HepG2 (cell line): ENCODE results near the gene FASLG. TPM values are rescaled to one million over a fixed set of nuclear protein-coding genes. Genes with fewer than 3 reads are reported as not detected.
A peak's percentile ranks its signal among the peaks of the same experiment; 100 is the strongest.

Experiments used
- ATAC-seq: fragments of 200-7000 bp; cut with Tn5 transposase; 3 replicates; pipeline ENCODE4 v1.9.1; 2020; ENCODE audit warnings: mild to moderate bottlenecking, moderate library complexity
- BruUV-seq: library from RNA; stranded (reverse); fragments of 400-500 nt; replicated peaks from 2 replicates; lab custom pipeline; 2021; lab: Mats Ljungman, UMichigan
- CTCF ChIA-PET: fragments of 300-600 bp; formaldehyde crosslinking; extraction: SDS; loops from one replicate; lab custom pipeline; 2021; ENCODE audit warnings: low total read pairs, inconsistent platforms, low intra/inter-chr PET ratio; lab: Yijun Ruan, JAX
- POLR2A ChIA-PET: fragments of 350-600 bp; sonication (Branson Sonifier 250); formaldehyde crosslinking; loops from one replicate; lab custom pipeline; 2020; ENCODE audit warnings: antibody characterized with exemption, inconsistent platforms; lab: Yijun Ruan, JAX
- DNase-seq: peaks from one replicate; pipeline ENCODE4 v3.0.0-alpha.2; 2015; ENCODE audit warnings: low spot score
- FAIRE-seq: peaks from 3 replicates; lab custom pipeline; 2011; peaks lifted over from hg19 to GRCh38; lab: Jason Lieb, UNC
- H2AFZ ChIP-seq: one replicate; pipeline ENCODE4 v1.6.1; 2011; ENCODE audit warnings: low read length, inconsistent platforms
- H3K27ac ChIP-seq: fragments of 300-600 bp; 3 replicates; pipeline ENCODE4 v1.8.0; 2011; ENCODE audit warnings: mixed run types, mild to moderate bottlenecking, mixed read lengths, low read length, inconsistent platforms; ENCODE audit not compliant: insufficient read depth; ENCODE audit errors: extremely low read length
- H3K27me3 ChIP-seq, 2 experiments: fragments of 200-600 bp in 1 of 2; 2 replicates in 1 of 2; 3 replicates in 1 of 2; pipeline versions ENCODE4 v1.6.0 to v1.8.0; 2011; ENCODE audit warnings: low read length in 2 of 2, mild to moderate bottlenecking in 2 of 2, moderate library complexity in 2 of 2, inconsistent platforms in 1 of 2; ENCODE audit not compliant: insufficient read depth in 2 of 2, control insufficient read depth in 1 of 2
- H3K36me3 ChIP-seq, 2 experiments: fragments of 200-600 bp in 1 of 2; replicated peaks in 1 of 2; 2 replicates in 1 of 2; 3 replicates in 1 of 2; pipeline versions ENCODE4 v1.5.1 to v1.8.0; 2011; ENCODE audit warnings: low read length in 2 of 2, inconsistent platforms in 1 of 2; ENCODE audit not compliant: insufficient read depth in 2 of 2, control insufficient read depth in 1 of 2
- H3K4me1 ChIP-seq: 2 replicates; pipeline ENCODE4 v1.5.1; 2012; ENCODE audit warnings: low read length, inconsistent platforms; ENCODE audit not compliant: insufficient read depth
- H3K4me2 ChIP-seq: 2 replicates; pipeline ENCODE4 v1.6.0; 2011; ENCODE audit warnings: low read depth, low read length, inconsistent platforms
- H3K4me3 ChIP-seq, 3 experiments: fragments of 200-600 bp in 1 of 3; sonication (generic), shearing (Covaris generic) in 1 of 3; replicated peaks in 1 of 3; 2 replicates each; pipeline ENCODE4 v1.5.1; 2011 to 2016; ENCODE audit warnings: low read length in 3 of 3, inconsistent platforms in 2 of 3, low read depth in 2 of 3, mild to moderate bottlenecking in 2 of 3, control low read depth in 1 of 3, mixed read lengths in 1 of 3; ENCODE audit not compliant: insufficient read depth in 1 of 3
- H3K79me2 ChIP-seq: one replicate; pipeline ENCODE4 v1.6.1; 2011; ENCODE audit warnings: low read length, inconsistent platforms; ENCODE audit not compliant: insufficient read depth
- H3K9ac ChIP-seq: 2 replicates; pipeline ENCODE4 v1.6.0; 2011; ENCODE audit warnings: mild to moderate bottlenecking, low read depth, low read length, inconsistent platforms; ENCODE audit not compliant: insufficient read depth
- H3K9me3 ChIP-seq: 2 replicates; pipeline ENCODE4 v1.5.1; 2012; ENCODE audit warnings: mild to moderate bottlenecking, low read length
- H4K20me1 ChIP-seq: 2 replicates; pipeline ENCODE4 v1.6.0; 2011; ENCODE audit warnings: inconsistent platforms, mild to moderate bottlenecking, low read length, moderate library complexity; ENCODE audit not compliant: insufficient read depth
- BCL3 ChIP-seq: sonication (generic); formaldehyde crosslinking; IDR thresholded peaks from 2 replicates; pipeline ENCODE4 v1.5.1; 2020; ENCODE audit warnings: mild to moderate bottlenecking, missing genetic modification reagents, moderate library complexity
- BCLAF1 ChIP-seq: fragments of 450-650 bp; IDR thresholded peaks from 2 replicates; pipeline ENCODE4 v1.6.1; 2017; ENCODE audit warnings: mild to moderate bottlenecking
- DPF2 ChIP-seq: sonication (generic); formaldehyde crosslinking; IDR thresholded peaks from 2 replicates; pipeline ENCODE4 v1.4.0; 2020; ENCODE audit warnings: mild to moderate bottlenecking, low read depth, missing genetic modification reagents, borderline replicate concordance
- PRDM10 ChIP-seq: sonication (generic); formaldehyde crosslinking; IDR thresholded peaks from 2 replicates; pipeline ENCODE4 v1.4.0; 2020; ENCODE audit warnings: low read depth, missing genetic modification reagents
- RBM22 ChIP-seq: fragments of 200-400 bp; formaldehyde crosslinking; optimal IDR thresholded peaks from 2 replicates; pipeline ENCODE3; 2017; ENCODE audit warnings: mild to moderate bottlenecking, low read length, moderate library complexity
- TBX3 ChIP-seq: fragments of 450-650 bp; IDR thresholded peaks from 2 replicates; pipeline ENCODE4 v1.6.1; 2017; ENCODE audit warnings: antibody characterized with exemption, mild to moderate bottlenecking, inconsistent platforms, borderline replicate concordance
- ZNF724P ChIP-seq: sonication (generic); formaldehyde crosslinking; IDR thresholded peaks from 2 replicates; pipeline ENCODE4 v1.8.0; 2022; ENCODE audit warnings: missing genetic modification reagents, borderline replicate concordance
- WGBS: methylation state at CpG from one replicate; pipeline ENCODE4 v1.1.6; 2017; ENCODE audit warnings: low lambda C conversion rate; 5-methylcytosine and 5-hydroxymethylcytosine counted together
- in situ Hi-C: cut with HindIII; loops from 2 replicates; pipeline ENCODE4 v1.10.0; 2017; ENCODE audit warnings: low pct_unique_long_range_greater_than_20kb; ENCODE audit not compliant: extremely low pct_ligation_motif_present
- intact Hi-C: fragments of 100-400 bp; cut with micrococcal nuclease; formaldehyde crosslinking; loops from one replicate; pipeline ENCODE4 v1.10.0; 2022; ENCODE audit not compliant: unreplicated experiment
- polyA plus RNA-seq, 8 experiments: library from polyadenylated mRNA; depleted of rRNA in 3 of 8; stranded (reverse) in 7 of 8; unstranded in 1 of 8; fragments of >200 nt; fragmentation: Illumina TruSeq in 4 of 8; extraction: Trizol in 4 of 8; gene quantifications; 2 replicates each; pipeline versions ENCODE4 v1.2.1 to v1.2.3, GENCODE V29; 2011 to 2016; ENCODE audit warnings: low read depth in 4 of 8, missing spikeins in 1 of 8, mixed read lengths in 1 of 8; ENCODE audit not compliant: insufficient read depth in 1 of 8
- total RNA-seq, 5 experiments: library from RNA; depleted of rRNA; stranded (reverse); fragments of >200 nt; fragmentation: Illumina TruSeq; extraction: Trizol; gene quantifications; 2 replicates each; pipeline ENCODE4 v1.2.3, GENCODE V29; 2016; ENCODE audit warnings: low read depth in 1 of 5

FASLG gene
- total and polyA plus RNA-seq, 2 of the 13 experiments (the other 11 are each of a cell fraction or from before 2014, with no cell fraction given): 0.08 TPM; not detected in 1

- no peak for ATAC-seq
- CTCF ChIA-PET: no interaction called here
- intact Hi-C loops: no loop called here
- no peak for DNase-seq
- Histone ChIP-seq H2AFZ (no peak overlapping the region), H3K9ac (no peak overlapping the region)
- BruUV-seq: no TSS peak
- TF ChIP-seq DPF2 (no peak), BCLAF1 (no peak)
- TF ChIP-seq, all 625 proteins: peak for 0
- Histone ChIP-seq H4K20me1 (no peaks in the 10 kb centered on the region), H3K79me2 (no peaks in the 10 kb centered on the region), H3K27me3 (peaks cover 0 to 6% of the 10 kb centered on the region in 2 experiments; a peak in 2 of 5 replicates), H3K9me3 (no peaks in the 10 kb centered on the region), H3K4me2 (no peak overlapping the region), H3K36me3 (no peaks in the 10 kb centered on the region), H3K4me3 (no peak overlapping the region), H3K27ac (no peak overlapping the region), H3K4me1 (no peaks in the 10 kb centered on the region)
- WGBS: 34% methylated on average over 3 of the region's 3 CpGs
- POLR2A ChIA-PET: no interaction called here
- in situ Hi-C loops: no loop called here
- FAIRE-seq: no peak
These were observed 2.2 kb downstream of the FASLG start for GRCh38 chr1:172661107-172661506.

GRCh38 chr1:172662464-172663109 lies 3.7 kb downstream of the FASLG start:
- Histone ChIP-seq H3K36me3 (no peaks in the 10 kb centered on the region), H3K4me1 (no peaks in the 10 kb centered on the region), H3K9ac (no peak overlapping the region), H3K27ac (no peak overlapping the region), H3K4me2 (peak overlapping the region; percentile 27; the same call in 1 of the 2 replicates), H3K27me3 (peaks cover 0 to 6% of the 10 kb centered on the region in 2 experiments; a peak in 2 of 5 replicates), H4K20me1 (no peaks in the 10 kb centered on the region), H2AFZ (no peak overlapping the region), H3K9me3 (no peaks in the 10 kb centered on the region), H3K79me2 (no peaks in the 10 kb centered on the region), H3K4me3 (no peak overlapping the region)
- in situ Hi-C loops (no loop called here), intact Hi-C loops (no loop called here)
- WGBS: 2% methylated on average over 14 of the region's 14 CpGs
- ChIA-PET POLR2A (no interaction called here), CTCF (no interaction called here)
- ATAC-seq (no peak), FAIRE-seq (no peak), DNase-seq (no peak)
- BruUV-seq: no TSS peak
- TF ChIP-seq TBX3: no peak
- TF ChIP-seq RBM22: no peak
- TF ChIP-seq PRDM10 (CRISPR knock-in tag): no peak
- TF ChIP-seq BCL3 (CRISPR knock-in tag): no peak
- no peak for TF ChIP-seq ZNF724P
